Loucy (cell line): ENCODE data around the gene LRIT3.

Experiments used
- EZH2phosphoT487 ChIP-seq: fragments of 200-600 bp; IDR thresholded peaks from 2 replicates; pipeline ENCODE4 v1.6.1; 2018; ENCODE audit warnings: antibody characterized with exemption, mild to moderate bottlenecking, moderate library complexity, borderline replicate concordance
- TF ChIP-seq, protein P1 (sequence below): fragments of 200-600 bp; sonication (generic); conservative IDR thresholded peaks from 2 replicates; pipeline ENCODE4 v1.5.1; 2014; ENCODE audit warnings: mild to moderate bottlenecking, antibody characterized with exemption, low read length

DNA sequence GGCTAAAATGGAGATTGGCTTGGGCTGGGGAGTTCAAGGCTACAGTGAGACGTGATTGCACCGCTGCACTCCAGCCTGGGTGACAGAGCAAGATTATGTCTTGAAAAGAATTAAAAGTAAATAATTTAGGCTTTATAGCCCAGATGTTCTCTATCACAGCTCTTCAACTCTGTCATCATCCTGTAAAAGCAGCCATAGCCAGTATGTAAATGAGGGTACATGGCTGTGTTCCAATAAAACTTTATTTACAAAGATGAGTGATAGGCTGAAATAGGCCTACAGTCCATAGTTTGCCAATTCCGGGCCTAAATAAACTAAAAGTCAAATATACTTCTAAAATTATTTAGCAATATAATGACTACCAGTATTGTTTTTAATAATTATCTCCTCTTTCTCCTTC, 10.9 kb upstream of the LRIT3 start:
- TF ChIP-seq, protein P1, sequence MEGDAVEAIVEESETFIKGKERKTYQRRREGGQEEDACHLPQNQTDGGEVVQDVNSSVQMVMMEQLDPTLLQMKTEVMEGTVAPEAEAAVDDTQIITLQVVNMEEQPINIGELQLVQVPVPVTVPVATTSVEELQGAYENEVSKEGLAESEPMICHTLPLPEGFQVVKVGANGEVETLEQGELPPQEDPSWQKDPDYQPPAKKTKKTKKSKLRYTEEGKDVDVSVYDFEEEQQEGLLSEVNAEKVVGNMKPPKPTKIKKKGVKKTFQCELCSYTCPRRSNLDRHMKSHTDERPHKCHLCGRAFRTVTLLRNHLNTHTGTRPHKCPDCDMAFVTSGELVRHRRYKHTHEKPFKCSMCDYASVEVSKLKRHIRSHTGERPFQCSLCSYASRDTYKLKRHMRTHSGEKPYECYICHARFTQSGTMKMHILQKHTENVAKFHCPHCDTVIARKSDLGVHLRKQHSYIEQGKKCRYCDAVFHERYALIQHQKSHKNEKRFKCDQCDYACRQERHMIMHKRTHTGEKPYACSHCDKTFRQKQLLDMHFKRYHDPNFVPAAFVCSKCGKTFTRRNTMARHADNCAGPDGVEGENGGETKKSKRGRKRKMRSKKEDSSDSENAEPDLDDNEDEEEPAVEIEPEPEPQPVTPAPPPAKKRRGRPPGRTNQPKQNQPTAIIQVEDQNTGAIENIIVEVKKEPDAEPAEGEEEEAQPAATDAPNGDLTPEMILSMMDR: no peak
- TF ChIP-seq EZH2phosphoT487: no peak
